ENCODE measurements around the gene EIF5.

DNA sequence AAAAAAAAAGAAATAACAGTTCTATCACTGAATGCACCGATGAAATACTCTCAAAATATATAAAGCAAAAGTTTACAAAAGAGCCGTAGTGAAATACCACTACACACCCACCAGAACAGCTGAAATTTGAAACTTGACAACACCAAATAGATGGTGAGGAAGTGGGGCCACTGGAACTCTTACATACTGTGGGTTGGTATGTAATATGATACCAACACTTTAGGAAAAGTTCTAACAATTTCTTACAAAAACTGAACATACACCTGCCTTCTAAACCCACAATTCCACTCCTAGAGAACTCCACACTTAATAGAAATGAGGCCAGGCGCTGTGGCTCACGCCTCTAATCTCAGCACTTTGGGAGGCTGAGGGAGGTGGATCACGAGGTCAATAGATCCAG, 14.1 kb downstream of the EIF5 start:
- no peak for TF ChIP-seq POLR2AphosphoS5 (IDR thresholded peaks at IDR 0.05; ENCODE audit: borderline replicate concordance, low read depth, low read length)
- no peak for TF ChIP-seq EZH2 (IDR thresholded peaks at IDR 0.05)
